Natural killer cell (primary cell): ENCODE measurements around the gene C9orf78. TPM values are rescaled to one million over a fixed set of nuclear protein-coding genes. Genes with fewer than 3 reads are reported as not detected.
A peak's percentile ranks its signal among the peaks of the same experiment; 100 is the strongest.

Source experiments
- ATAC-seq, 3 donors: fragments of 150-1000 bp in 2 of 3; fragments of 200-7000 bp in 1 of 3; cut with Tn5 transposase; 1 replicate in 1 of 3; 2 replicates in 2 of 3; pipeline ENCODE4 v1.10.0; 2021; ENCODE audit warnings: mild to moderate bottlenecking in 2 of 3, moderate library complexity in 2 of 3
- DNase-seq, 2 donors: peaks; one replicate each; pipeline versions ENCODE4 v3.0.0 to v3.0.0-alpha.2; 2013 to 2021; ENCODE audit warnings: mixed read lengths in 1 of 2
- H3K27ac ChIP-seq: one replicate; pipeline ENCODE4 v1.5.1; 2013; ENCODE audit warnings: mild to moderate bottlenecking, low read length
- H3K27me3 ChIP-seq: one replicate; pipeline ENCODE4 v1.6.1; 2013; ENCODE audit warnings: low read length; ENCODE audit not compliant: control insufficient read depth, insufficient read depth
- H3K36me3 ChIP-seq: one replicate; pipeline ENCODE4 v1.6.1; 2013; ENCODE audit warnings: low read length; ENCODE audit not compliant: control insufficient read depth, insufficient read depth
- H3K4me1 ChIP-seq: one replicate; pipeline ENCODE4 v1.6.1; 2013; ENCODE audit warnings: low read length; ENCODE audit not compliant: control insufficient read depth, insufficient read depth
- H3K4me3 ChIP-seq: one replicate; pipeline ENCODE4 v1.5.1; 2013; ENCODE audit warnings: low read length
- H3K9me3 ChIP-seq: one replicate; pipeline ENCODE4 v1.6.1; 2013; ENCODE audit warnings: low read length; ENCODE audit not compliant: control insufficient read depth, insufficient read depth
- H3K27ac Mint-ChIP-seq, 2 donors: one replicate each; pipeline ENCODE4 v1.8.0; 2022; ENCODE audit warnings: mild to moderate bottlenecking in 2 of 2, mixed read lengths in 2 of 2, moderate library complexity in 1 of 2
- H3K27me3 Mint-ChIP-seq, 2 donors: one replicate each; pipeline ENCODE4 v1.8.0; 2022; ENCODE audit warnings: low read depth in 2 of 2, mixed read lengths in 2 of 2
- H3K36me3 Mint-ChIP-seq: one replicate; pipeline ENCODE4 v1.8.0; 2022; ENCODE audit warnings: mixed read lengths
- H3K4me1 Mint-ChIP-seq, 2 donors: one replicate each; pipeline ENCODE4 v1.8.0; 2022; ENCODE audit warnings: mixed read lengths in 2 of 2
- H3K4me3 Mint-ChIP-seq: one replicate; pipeline ENCODE4 v1.8.0; 2022; ENCODE audit warnings: mild to moderate bottlenecking, moderate library complexity, mixed read lengths
- H3K9me3 Mint-ChIP-seq, 2 donors: one replicate each; pipeline ENCODE4 v1.8.0; 2022; ENCODE audit warnings: mixed read lengths in 2 of 2
- CTCF ChIP-seq: fragments of 200-600 bp; IDR thresholded peaks from one replicate; pipeline ENCODE4 v1.8.0; 2022; ENCODE audit warnings: antibody characterized with exemption
- WGBS: methylation state at CpG from one replicate; pipeline ENCODE4 v1.1.7; 2013; ENCODE audit warnings: missing lambda C conversion rate; ENCODE audit not compliant: insufficient coverage; 5-methylcytosine and 5-hydroxymethylcytosine counted together
- intact Hi-C: fragments of 100-400 bp; cut with micrococcal nuclease; formaldehyde crosslinking; loops from one replicate; pipeline ENCODE4 v1.14.2; 2022
- total RNA-seq, 4 donors: library from RNA; stranded (reverse); fragments of 120-200 nt in 1 of 4; gene quantifications; one replicate each; pipeline versions ENCODE4 v1.2.3 to v1.2.4, GENCODE V29; 2013 to 2022

Gene C9orf78
- total RNA-seq, 3 donors from 2014 or later (not counting 1 experiment from before 2014, with no cell fraction given) = 93.7 to 97.9 (median 97.6) TPM

GRCh38 chr9:129777769-129778130 is 57.3 kb downstream of the C9orf78 start:
- peaks cover 20 to 30% of the 10 kb centered on the region in 2 donors for H3K4me1 Mint-ChIP-seq
- no peaks in the 10 kb centered on the region for H3K36me3 Mint-ChIP-seq
- Histone ChIP-seq H3K27ac (no peak overlapping the region), H3K9me3 (no peaks in the 10 kb centered on the region), H3K4me3 (no peak overlapping the region), H3K4me1 (peaks cover 17% of the 10 kb centered on the region), H3K27me3 (no peaks in the 10 kb centered on the region), H3K36me3 (no peaks in the 10 kb centered on the region)
- peak overlapping the region; percentile 75 to 89 for H3K27ac Mint-ChIP-seq
- H3K4me3 Mint-ChIP-seq = no peak overlapping the region
- no peak for TF ChIP-seq CTCF
- no peaks in the 10 kb centered on the region for H3K9me3 Mint-ChIP-seq
- intact Hi-C loops = no loop called here
- no peak for ATAC-seq
- no peak for DNase-seq
- H3K27me3 Mint-ChIP-seq = peaks cover 6 to 19% of the 10 kb centered on the region in 2 donors
- WGBS = 48% methylated on average over 10 of the region's 11 CpGs

Other genes starting within 250 kb of the C9orf78 start
- gene C9orf50, start 214.2 kb downstream of the C9orf78 start, total RNA-seq = not detected
- gene NTMT1, start 209.1 kb downstream of the C9orf78 start, total RNA-seq = 10 to 100 TPM; 17.1 to 23.5 (median 17.1) TPM
- gene ASB6, start 193.1 kb downstream of the C9orf78 start, total RNA-seq = 10 to 100 TPM; 21.9 to 35.4 (median 32.4) TPM
- gene PRRX2, start 169.6 kb downstream of the C9orf78 start, total RNA-seq = not detected
- under 1 TPM; 0.28 to 0.47 (median 0.39) TPM for gene PTGES, start 82.2 kb downstream of the C9orf78 start, total RNA-seq
- 10 to 100 TPM; 20.2 to 30.5 (median 23.9) TPM for gene TOR1B, start 32.1 kb downstream of the C9orf78 start, total RNA-seq
- 10 to 100 TPM; 26.1 to 36.4 (median 34.8) TPM for gene TOR1A, start 11.1 kb downstream of the C9orf78 start, total RNA-seq
- gene USP20, start 183 bp upstream of the C9orf78 start, total RNA-seq = 10 to 100 TPM; 66.8 to 86.1 (median 80.3) TPM
- gene FNBP1, start 207.9 kb upstream of the C9orf78 start, total RNA-seq = 100 to 1,000 TPM; 177 to 209 (median 203) TPM
- 10 to 100 TPM; 32.9 to 49.5 (median 41.8) TPM for gene GPR107, start 218.6 kb upstream of the C9orf78 start, total RNA-seq